Liver (tissue), 9 donors: ENCODE data around the gene GPD2. TPM values are rescaled to one million over a fixed set of nuclear protein-coding genes. Genes with fewer than 3 reads are reported as not detected.

Source experiments
- DNase-seq: peaks from one replicate; pipeline ENCODE4 v3.0.0-alpha.2; 2017; ENCODE audit warnings: low spot score
- H3K27ac ChIP-seq, 2 donors: one replicate each; pipeline ENCODE4 v1.7.0; 2013; ENCODE audit warnings: inconsistent platforms in 2 of 2, low read length in 2 of 2, control low read depth in 1 of 2, low read depth in 1 of 2, mild to moderate bottlenecking in 1 of 2
- H3K27me3 ChIP-seq, 4 donors: one replicate each; pipeline versions ENCODE4 v1.6.1 to v1.7.0; 2013; ENCODE audit warnings: low read length in 3 of 4, inconsistent platforms in 1 of 4, mild to moderate bottlenecking in 1 of 4, moderate library complexity in 1 of 4; ENCODE audit not compliant: control insufficient read depth in 4 of 4, insufficient read depth in 4 of 4
- H3K36me3 ChIP-seq, 4 donors: one replicate each; pipeline versions ENCODE4 v1.6.1 to v1.7.0; 2013; ENCODE audit warnings: low read length in 3 of 4, mild to moderate bottlenecking in 3 of 4, low read depth in 1 of 4, moderate library complexity in 1 of 4; ENCODE audit not compliant: control insufficient read depth in 4 of 4, insufficient read depth in 3 of 4
- H3K4me1 ChIP-seq, 4 donors: one replicate each; pipeline versions ENCODE4 v1.6.1 to v1.7.0; 2013; ENCODE audit warnings: low read length in 3 of 4, mild to moderate bottlenecking in 3 of 4, moderate library complexity in 1 of 4; ENCODE audit not compliant: control insufficient read depth in 4 of 4, insufficient read depth in 4 of 4
- H3K4me3 ChIP-seq, 3 donors: one replicate each; pipeline versions ENCODE4 v1.6.1 to v1.7.0; 2013; ENCODE audit warnings: low read length in 3 of 3, control low read depth in 1 of 3, low read depth in 1 of 3, mild to moderate bottlenecking in 1 of 3
- H3K9ac ChIP-seq, 2 donors: one replicate each; pipeline ENCODE4 v1.7.0; 2013; ENCODE audit warnings: low read length in 2 of 2, mild to moderate bottlenecking in 2 of 2, moderate library complexity in 2 of 2, control low read depth in 1 of 2, low read depth in 1 of 2
- H3K9me3 ChIP-seq, 4 donors: one replicate each; pipeline versions ENCODE4 v1.6.1 to v1.7.0; 2013; ENCODE audit warnings: low read length in 3 of 4; ENCODE audit not compliant: control insufficient read depth in 4 of 4
- ATF3 ChIP-seq: IDR thresholded peaks from 2 replicates; pipeline ENCODE4 v1.6.1; 2016; ENCODE audit warnings: antibody characterized with exemption
- CTCF ChIP-seq: fragments of 150-350 bp; IDR thresholded peaks from 2 replicates; pipeline ENCODE4 v1.5.1; 2017; ENCODE audit warnings: improper control_type of control experiment, low read depth, low read length; ENCODE audit not compliant: missing input control
- EGR1 ChIP-seq, 2 donors: IDR thresholded peaks; 2 replicates each; pipeline ENCODE4 v1.6.1; 2016 to 2018; ENCODE audit warnings: antibody characterized with exemption in 2 of 2, low read depth in 2 of 2
- HNF4G ChIP-seq: IDR thresholded peaks from 2 replicates; pipeline ENCODE4 v1.6.1; 2016; ENCODE audit warnings: antibody characterized with exemption
- JUND ChIP-seq, 2 donors: IDR thresholded peaks; 2 replicates each; pipeline ENCODE4 v1.6.1; 2016; ENCODE audit warnings: antibody characterized with exemption in 2 of 2
- MAX ChIP-seq: IDR thresholded peaks from 2 replicates; pipeline ENCODE4 v1.6.1; 2016; ENCODE audit warnings: antibody characterized with exemption
- RAD21 ChIP-seq, 2 donors: IDR thresholded peaks; 2 replicates each; pipeline ENCODE4 v1.6.1; 2016; ENCODE audit warnings: antibody characterized with exemption in 2 of 2, mild to moderate bottlenecking in 2 of 2
- REST ChIP-seq: IDR thresholded peaks from 2 replicates; pipeline ENCODE4 v1.6.1; 2016; ENCODE audit warnings: antibody characterized with exemption, mild to moderate bottlenecking
- RXRA ChIP-seq, 2 donors: IDR thresholded peaks; 2 replicates each; pipeline ENCODE4 v1.6.1; 2017 to 2018; ENCODE audit warnings: antibody characterized with exemption in 2 of 2, mild to moderate bottlenecking in 1 of 2
- TAF1 ChIP-seq: conservative IDR thresholded peaks from 2 replicates; pipeline ENCODE4 v1.6.1; 2016; ENCODE audit warnings: antibody characterized with exemption, mild to moderate bottlenecking
- ZBTB33 ChIP-seq: IDR thresholded peaks from 2 replicates; pipeline ENCODE4 v1.6.1; 2016; ENCODE audit warnings: antibody characterized with exemption
- WGBS: extraction: QIAGEN DNeasy Blood & Tissue Kit; methylation state at CpG from one replicate; pipeline ENCODE4 v1.1.7; 2013; 5-methylcytosine and 5-hydroxymethylcytosine counted together
- polyA plus RNA-seq, 2 donors: library from polyadenylated mRNA; stranded (reverse) in 1 of 2; unstranded in 1 of 2; fragments of 200-250 nt in 1 of 2; fragments of >200 nt in 1 of 2; fragmentation: Nextera tagmentation in 1 of 2; extraction: Ambion mirVana in 1 of 2; gene quantifications; one replicate each; pipeline versions ENCODE4 v1.2.1 to v1.2.3, GENCODE V29; 2013 to 2015
- total RNA-seq, 2 donors: library from RNA; depleted of rRNA; stranded (reverse); fragments of >200 nt; gene quantifications; one replicate each; pipeline ENCODE4 v1.2.3, GENCODE V29; 2014
- donor health status: healthy.
- donor health status: healthy.
- donor health status: healthy.
- donor health status: healthy.
- donor health status: healthy.

GPD2 gene
- total and polyA plus RNA-seq, 4 donors, result 1.4 to 14.3 (median 6.1) TPM

- TF ChIP-seq CTCF, result no peak
- TF ChIP-seq ATF3, result no peak
- TF ChIP-seq RXRA (IDR thresholded peaks at IDR 0.05), result no peak
- no peak for TF ChIP-seq MAX
Observed at GRCh38 chr2:156429211-156429610, 7.0 kb upstream of the GPD2 start (continued).

GRCh38 chr2:156430236-156430979 lies 5.8 kb upstream of the GPD2 start:
- Histone ChIP-seq H3K27me3 (no peaks in the 10 kb centered on the region), H3K9me3 (no peaks in the 10 kb centered on the region), H3K27ac (no peak overlapping the region), H3K4me1 (peaks cover 0 to 3% (median 0%) of the 10 kb centered on the region in 4 donors), H3K36me3 (no peaks in the 10 kb centered on the region), H3K9ac (no peak overlapping the region), H3K4me3 (no peak overlapping the region)
- WGBS, result 75% methylated on average over 2 of the region's 2 CpGs
- DNase-seq, result no peak
- no peak for TF ChIP-seq REST

- Histone ChIP-seq H3K36me3 (no peaks in the 10 kb centered on the region), H3K9ac (no peak overlapping the region), H3K9me3 (no peaks in the 10 kb centered on the region), H3K27me3 (no peaks in the 10 kb centered on the region), H3K4me1 (peaks cover 0 to 3% (median 0%) of the 10 kb centered on the region in 4 donors), H3K27ac (no peak overlapping the region), H3K4me3 (no peak overlapping the region)
- TF ChIP-seq EGR1 (IDR thresholded peaks at IDR 0.05; ENCODE audit: low read depth in 2 of 2), result no peak
- TF ChIP-seq HNF4G, result no peak
- TF ChIP-seq MAX, result no peak
- TF ChIP-seq ZBTB33, result no peak
- no peak for TF ChIP-seq RAD21 (IDR thresholded peaks at IDR 0.05)
- no peak for TF ChIP-seq TAF1
- no peak for TF ChIP-seq JUND (IDR thresholded peaks at IDR 0.05)
- DNase-seq, result no peak
- WGBS, result 82% methylated on average over 1 of the region's 1 CpG
Observed at GRCh38 chr2:156430980-156431358, 5.2 kb upstream of the GPD2 start.
